ENCODE measurements around the gene PI4KB. TPM values are rescaled to one million over a fixed set of nuclear protein-coding genes. Genes with fewer than 3 reads are reported as not detected.
"Not testable (repeated sequence)": the region's sequence is repeated elsewhere in the genome, so short reads cannot be mapped to it uniquely, and the experiment has no call there.

The PI4KB gene
- total RNA-seq, 1 experiment from 2014 or later, result 52.7 TPM

DNA sequence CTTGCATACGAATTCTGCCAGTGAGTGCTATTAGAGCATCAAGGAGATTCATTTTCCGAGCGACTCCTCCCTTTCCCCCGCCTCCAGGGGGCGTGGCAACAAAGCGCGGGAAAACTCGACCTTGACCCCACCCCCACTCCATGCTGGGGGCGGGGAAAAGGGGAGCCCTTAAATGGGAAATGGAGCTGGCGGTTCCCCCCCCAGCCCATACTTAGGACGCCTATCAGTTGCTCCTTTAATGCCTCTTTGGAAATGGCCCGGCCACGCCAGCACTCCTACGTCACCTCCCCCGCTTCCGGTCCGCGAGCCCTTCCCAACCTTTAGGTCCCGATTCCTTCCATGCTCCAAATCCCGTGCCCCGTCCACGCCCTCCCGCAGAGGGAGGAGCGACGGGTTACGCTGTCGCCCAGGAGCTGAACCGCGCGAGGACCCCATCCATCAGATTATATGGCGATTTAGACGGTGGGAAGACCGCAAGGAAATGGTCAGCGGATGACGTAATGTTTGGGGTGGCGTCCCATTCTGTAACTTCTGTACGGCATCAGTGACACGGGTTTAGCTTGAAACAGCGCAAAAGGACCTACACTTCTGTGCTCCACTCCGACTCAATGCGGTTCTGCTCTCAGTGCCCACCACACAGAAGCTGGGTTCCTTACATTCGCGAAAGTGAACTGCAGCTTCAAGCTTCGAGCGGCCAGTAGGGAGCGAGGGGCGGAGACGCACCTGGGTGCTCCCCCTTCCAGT lies 45.8 kb downstream of the PI4KB start:
- no peaks in the 10 kb centered on the region for H3K27me3 ChIP-seq (ENCODE audit: control insufficient read depth, insufficient read depth, low read length)
- peak overlapping the region; percentile 97 for H3K27ac ChIP-seq (ENCODE audit: low read length)
- peaks cover 14% of the 10 kb centered on the region for H3K4me1 ChIP-seq (ENCODE audit: control insufficient read depth, insufficient read depth, low read length)
- in situ Hi-C loops (cut with HindIII; ENCODE audit: low pct_unique_long_range_greater_than_20kb, low sequenced_read_pairs) (no loop called here), intact Hi-C loops (cut with micrococcal nuclease; ENCODE audit: unreplicated experiment) (no loop called here)
- ChIA-PET CTCF (interaction anchor here (0.6 to 1.4 kb wide), 4 partner anchors 19 to 258 kb away, joined by 3 to 8 read pairs (median 4); no protein-coding TSS in a partner anchor), POLR2A (interaction anchor here (0.5 to 1.0 kb wide), 8 partner anchors 11 to 199 kb away, joined by 3 to 19 read pairs (median 3); partner anchors contain the start of gene PSMD4)
- H3K4me3 ChIP-seq (ENCODE audit: low read depth in 2 of 2, low read length in 2 of 2), result peak overlapping the region; percentile 93 to 95
- peaks cover 5% of the 10 kb centered on the region; the same call in 1 of the 2 replicates for H3K36me3 ChIP-seq (ENCODE audit: control insufficient read depth, insufficient read depth, low read length)
- BruUV-seq (replicated peaks), result TSS peak; percentile 95
- ATAC-seq (peak; percentile 77), DNase-seq (ENCODE audit: low read depth, low spot score) (peak; percentile 91)
- H3K9me3 ChIP-seq (ENCODE audit: control insufficient read depth, insufficient read depth, low read depth, low read length), result no peaks in the 10 kb centered on the region
- TF ChIP-seq REST (IDR thresholded peaks at IDR 0.05; ENCODE audit: insufficient read depth in 1 of 2, low read depth in 2 of 2, low read length in 1 of 2) (no peak), SIN3A (IDR thresholded peaks at IDR 0.05; ENCODE audit: borderline replicate concordance, insufficient read depth, low read depth, low read length) (no peak; the same call in 1 of the 2 replicates), TCF7L2 (IDR thresholded peaks at IDR 0.05; ENCODE audit: low read depth, low read length) (no peak; the same call in 1 of the 2 replicates), POLR2AphosphoS5 (IDR thresholded peaks at IDR 0.05; ENCODE audit: low read depth, low read length) (no peak; the same call in 1 of the 2 replicates)
- TF ChIP-seq, protein P1, sequence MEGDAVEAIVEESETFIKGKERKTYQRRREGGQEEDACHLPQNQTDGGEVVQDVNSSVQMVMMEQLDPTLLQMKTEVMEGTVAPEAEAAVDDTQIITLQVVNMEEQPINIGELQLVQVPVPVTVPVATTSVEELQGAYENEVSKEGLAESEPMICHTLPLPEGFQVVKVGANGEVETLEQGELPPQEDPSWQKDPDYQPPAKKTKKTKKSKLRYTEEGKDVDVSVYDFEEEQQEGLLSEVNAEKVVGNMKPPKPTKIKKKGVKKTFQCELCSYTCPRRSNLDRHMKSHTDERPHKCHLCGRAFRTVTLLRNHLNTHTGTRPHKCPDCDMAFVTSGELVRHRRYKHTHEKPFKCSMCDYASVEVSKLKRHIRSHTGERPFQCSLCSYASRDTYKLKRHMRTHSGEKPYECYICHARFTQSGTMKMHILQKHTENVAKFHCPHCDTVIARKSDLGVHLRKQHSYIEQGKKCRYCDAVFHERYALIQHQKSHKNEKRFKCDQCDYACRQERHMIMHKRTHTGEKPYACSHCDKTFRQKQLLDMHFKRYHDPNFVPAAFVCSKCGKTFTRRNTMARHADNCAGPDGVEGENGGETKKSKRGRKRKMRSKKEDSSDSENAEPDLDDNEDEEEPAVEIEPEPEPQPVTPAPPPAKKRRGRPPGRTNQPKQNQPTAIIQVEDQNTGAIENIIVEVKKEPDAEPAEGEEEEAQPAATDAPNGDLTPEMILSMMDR (IDR thresholded peaks at IDR 0.05), result no peak

GRCh38 chr1:151277249-151277648 lies 50.0 kb downstream of the PI4KB start:
- TF ChIP-seq, protein P1 (IDR thresholded peaks at IDR 0.05), result no peak
- TF ChIP-seq REST (IDR thresholded peaks at IDR 0.05; ENCODE audit: insufficient read depth in 1 of 2, low read depth in 2 of 2, low read length in 1 of 2) (no peak), SIN3A (IDR thresholded peaks at IDR 0.05; ENCODE audit: borderline replicate concordance, insufficient read depth, low read depth, low read length) (no peak), TCF7L2 (IDR thresholded peaks at IDR 0.05; ENCODE audit: low read depth, low read length) (no peak), POLR2AphosphoS5 (IDR thresholded peaks at IDR 0.05; ENCODE audit: low read depth, low read length) (no peak)
- H3K4me3 ChIP-seq (ENCODE audit: low read depth in 2 of 2, low read length in 2 of 2), result no peak overlapping the region
- no peaks in the 10 kb centered on the region for H3K27me3 ChIP-seq (ENCODE audit: control insufficient read depth, insufficient read depth, low read length)
- no TSS peak for BruUV-seq (replicated peaks)
- H3K9me3 ChIP-seq (ENCODE audit: control insufficient read depth, insufficient read depth, low read depth, low read length), result no peaks in the 10 kb centered on the region
- in situ Hi-C loops (cut with HindIII; ENCODE audit: low pct_unique_long_range_greater_than_20kb, low sequenced_read_pairs), result no loop called here
- H3K27ac ChIP-seq (ENCODE audit: low read length), result no peak overlapping the region
- peaks cover 4% of the 10 kb centered on the region for H3K4me1 ChIP-seq (ENCODE audit: control insufficient read depth, insufficient read depth, low read length)
- no peak for ATAC-seq
- ChIA-PET POLR2A (no interaction called here), CTCF (no interaction called here)
- intact Hi-C loops (cut with micrococcal nuclease; ENCODE audit: unreplicated experiment), result no loop called here
- H3K36me3 ChIP-seq (ENCODE audit: control insufficient read depth, insufficient read depth, low read length), result no peaks in the 10 kb centered on the region; the same call in 1 of the 2 replicates
- DNase-seq (ENCODE audit: low read depth, low spot score), result no peak

DNA sequence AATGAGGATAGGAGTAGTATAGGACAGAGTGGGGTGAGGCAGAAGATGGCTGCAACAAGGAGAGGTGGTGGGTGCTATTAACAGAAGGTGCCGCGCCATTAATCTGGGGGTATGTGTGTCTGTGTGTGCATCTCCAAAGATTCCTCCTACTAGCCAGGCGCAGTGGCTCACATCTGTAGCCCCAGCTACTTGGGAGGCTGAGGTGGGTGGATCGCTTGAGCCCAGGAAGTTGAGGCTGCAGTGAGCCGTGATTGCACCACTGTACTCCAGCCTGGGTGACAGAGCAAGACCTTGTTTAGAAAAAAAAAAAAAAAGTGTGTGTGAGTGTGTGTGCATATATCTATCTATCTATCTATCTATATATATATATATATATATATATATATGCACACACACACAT lies 51.9 kb downstream of the PI4KB start:
- in situ Hi-C loops (cut with HindIII; ENCODE audit: low pct_unique_long_range_greater_than_20kb, low sequenced_read_pairs); BruUV-seq (replicated peaks); H3K27ac ChIP-seq (ENCODE audit: low read length); POLR2A ChIA-PET; DNase-seq (ENCODE audit: low read depth, low spot score); H3K4me1 ChIP-seq (ENCODE audit: control insufficient read depth, insufficient read depth, low read length); ATAC-seq; CTCF ChIA-PET; H3K27me3 ChIP-seq (ENCODE audit: control insufficient read depth, insufficient read depth, low read length); intact Hi-C loops (cut with micrococcal nuclease; ENCODE audit: unreplicated experiment); H3K9me3 ChIP-seq (ENCODE audit: control insufficient read depth, insufficient read depth, low read depth, low read length); H3K36me3 ChIP-seq (ENCODE audit: control insufficient read depth, insufficient read depth, low read length); H3K4me3 ChIP-seq (ENCODE audit: low read depth in 2 of 2, low read length in 2 of 2): not testable (repeated sequence)
